Hematopoietic multipotent progenitor cell (in vitro differentiated cells): ENCODE results near the gene BMPR2. TPM values are rescaled to one million over a fixed set of nuclear protein-coding genes. Genes with fewer than 3 reads are reported as not detected.
"Not testable (repeated sequence)": the region's sequence is repeated elsewhere in the genome, so short reads cannot be mapped to it uniquely, and the experiment has no call there.

Experiments
- DNase-seq, 3 donors: peaks; one replicate each; pipeline ENCODE4 v3.0.0-alpha.2; 2011 to 2015; ENCODE audit warnings: low read depth in 2 of 3, low spot score in 2 of 3
- total RNA-seq: library from RNA; depleted of rRNA; stranded (reverse); fragments of >200 nt; gene quantifications from one replicate; pipeline ENCODE4 v1.2.3, GENCODE V29; 2012

The BMPR2 gene
- total RNA-seq, 1 donor: 6.7 TPM

DNA sequence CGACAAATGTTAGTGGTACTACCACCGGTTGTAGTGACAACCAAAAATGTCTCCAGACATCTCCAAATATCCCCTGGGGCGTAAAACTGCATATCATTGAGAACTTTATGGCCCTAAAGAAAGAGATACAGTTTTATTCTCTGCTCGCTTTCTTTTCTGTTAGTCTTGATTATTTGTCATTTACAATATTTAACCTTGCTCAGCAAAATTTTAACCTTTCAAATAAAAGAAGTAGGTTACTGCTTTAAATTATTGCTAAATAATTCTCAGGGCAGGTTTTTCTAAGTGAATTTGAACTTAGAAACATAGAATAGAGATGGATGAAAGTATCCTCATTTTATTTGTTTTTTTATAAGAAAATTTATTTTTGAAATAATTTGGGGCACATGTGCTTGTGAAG is 67.9 kb downstream of the BMPR2 start:
- DNase-seq: no peak

DNA sequence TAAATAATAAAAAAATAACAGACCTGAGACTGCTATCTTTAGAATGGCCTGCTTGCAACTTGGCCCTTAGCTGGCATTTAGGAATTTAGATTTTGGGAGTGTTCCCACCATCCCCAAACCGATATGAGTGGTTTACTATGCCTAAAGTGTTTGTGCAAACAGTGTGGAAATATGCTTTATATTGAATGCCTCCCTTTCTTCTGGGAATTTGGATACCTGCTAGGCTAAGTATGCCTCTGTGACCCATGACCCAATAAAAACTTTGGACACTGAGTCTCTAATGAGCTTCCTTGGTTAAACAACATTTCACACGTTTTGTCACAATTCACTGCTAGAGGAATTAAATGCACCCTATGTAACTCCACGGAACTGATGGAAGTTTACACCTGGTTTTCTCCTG is 73.2 kb downstream of the BMPR2 start:
- DNase-seq: no peak

- no peak for DNase-seq
Observed at GRCh38 chr2:202450785-202451184, 74.7 kb downstream of the BMPR2 start.

DNA sequence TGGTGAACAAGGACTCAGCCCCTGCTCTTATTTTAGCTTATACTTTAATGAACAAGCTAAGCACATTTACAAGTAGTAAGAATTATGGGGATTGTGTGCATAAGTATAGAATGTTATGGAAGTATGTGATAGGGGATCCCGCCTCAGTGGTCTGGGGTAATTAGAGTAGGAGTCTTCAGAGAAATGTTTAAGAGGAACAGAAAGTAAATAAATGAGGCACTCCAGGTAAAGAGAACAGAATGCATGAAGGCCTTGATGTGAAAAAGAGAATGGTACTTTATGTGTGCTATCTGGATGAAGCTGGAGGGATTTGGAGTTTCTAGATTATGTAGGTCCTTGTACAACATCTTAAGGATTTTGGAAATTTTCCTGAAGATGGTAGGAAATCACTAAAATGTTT is 76.6 kb downstream of the BMPR2 start:
- no peak for DNase-seq

- DNase-seq: no peak
Observed at GRCh38 chr2:202454536-202454935, 78.4 kb downstream of the BMPR2 start.

- DNase-seq: no peak
Observed at GRCh38 chr2:202455114-202455513, 79.0 kb downstream of the BMPR2 start.

DNA sequence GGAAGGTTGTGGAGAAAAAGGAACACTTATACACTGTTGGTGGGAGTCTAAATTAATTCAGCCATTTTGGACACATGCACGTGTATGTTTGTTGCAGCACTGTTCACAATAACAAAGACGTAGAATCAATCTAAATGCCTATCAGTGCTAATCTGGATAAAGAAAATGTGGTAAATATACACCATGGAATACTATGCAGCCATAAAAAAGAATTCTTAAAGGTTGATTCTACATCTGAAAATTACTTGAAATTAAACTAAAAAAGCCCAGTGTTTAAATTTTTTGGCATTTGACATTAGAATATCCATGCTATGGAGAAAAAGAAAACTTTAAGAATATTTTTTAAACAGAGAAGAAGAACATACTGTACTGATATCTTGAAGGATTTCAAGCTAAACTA is 84.0 kb downstream of the BMPR2 start:
- DNase-seq: no peak

- no peak for DNase-seq
Observed at GRCh38 chr2:202479090-202479489, 103.0 kb downstream of the BMPR2 start.

- no peak for DNase-seq
Observed at GRCh38 chr2:202479610-202480009, 103.5 kb downstream of the BMPR2 start.

GRCh38 chr2:202486351-202486750 is 110.2 kb downstream of the BMPR2 start:
- no peak for DNase-seq

DNA sequence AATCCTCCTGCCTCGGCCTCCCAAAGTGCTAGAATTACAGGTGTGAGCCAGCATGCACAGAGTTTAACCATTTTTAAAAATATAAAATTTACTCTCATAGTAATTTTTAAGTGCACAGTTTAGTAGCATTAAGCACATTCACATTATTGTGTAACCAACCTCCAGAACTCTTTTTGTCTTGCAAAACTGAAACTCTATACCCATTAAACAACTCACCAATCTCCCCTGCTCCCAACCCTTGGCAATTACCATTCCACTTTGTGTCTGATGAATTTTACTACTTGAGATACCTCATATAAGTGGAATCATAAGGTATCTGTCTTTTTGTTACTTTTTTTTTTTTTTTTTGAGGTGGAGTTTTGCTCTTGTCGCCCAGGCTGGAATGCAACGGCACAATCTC is 112.5 kb downstream of the BMPR2 start:
- DNase-seq: no peak

GRCh38 chr2:202490479-202490878 is 114.4 kb downstream of the BMPR2 start:
- DNase-seq: no peak

DNA sequence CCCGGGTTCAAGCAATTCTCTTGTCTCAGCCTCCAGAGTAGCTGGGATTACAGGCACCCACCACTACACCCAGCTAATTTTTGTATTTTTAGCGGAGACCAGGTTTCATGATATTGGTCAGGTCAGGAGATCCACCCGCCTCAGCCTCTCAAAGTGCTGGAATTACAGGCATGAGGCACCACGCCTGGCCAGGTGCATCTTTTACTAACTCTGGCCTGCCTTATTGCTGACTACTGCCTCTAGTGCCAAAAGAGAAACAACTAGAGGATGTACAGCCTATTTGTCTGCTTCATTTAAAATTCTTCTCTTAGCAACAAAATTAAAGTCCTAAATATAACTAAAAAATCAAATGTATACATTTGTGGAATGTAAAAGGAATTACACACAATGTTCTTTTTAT is 115.4 kb downstream of the BMPR2 start:
- no peak for DNase-seq

DNA sequence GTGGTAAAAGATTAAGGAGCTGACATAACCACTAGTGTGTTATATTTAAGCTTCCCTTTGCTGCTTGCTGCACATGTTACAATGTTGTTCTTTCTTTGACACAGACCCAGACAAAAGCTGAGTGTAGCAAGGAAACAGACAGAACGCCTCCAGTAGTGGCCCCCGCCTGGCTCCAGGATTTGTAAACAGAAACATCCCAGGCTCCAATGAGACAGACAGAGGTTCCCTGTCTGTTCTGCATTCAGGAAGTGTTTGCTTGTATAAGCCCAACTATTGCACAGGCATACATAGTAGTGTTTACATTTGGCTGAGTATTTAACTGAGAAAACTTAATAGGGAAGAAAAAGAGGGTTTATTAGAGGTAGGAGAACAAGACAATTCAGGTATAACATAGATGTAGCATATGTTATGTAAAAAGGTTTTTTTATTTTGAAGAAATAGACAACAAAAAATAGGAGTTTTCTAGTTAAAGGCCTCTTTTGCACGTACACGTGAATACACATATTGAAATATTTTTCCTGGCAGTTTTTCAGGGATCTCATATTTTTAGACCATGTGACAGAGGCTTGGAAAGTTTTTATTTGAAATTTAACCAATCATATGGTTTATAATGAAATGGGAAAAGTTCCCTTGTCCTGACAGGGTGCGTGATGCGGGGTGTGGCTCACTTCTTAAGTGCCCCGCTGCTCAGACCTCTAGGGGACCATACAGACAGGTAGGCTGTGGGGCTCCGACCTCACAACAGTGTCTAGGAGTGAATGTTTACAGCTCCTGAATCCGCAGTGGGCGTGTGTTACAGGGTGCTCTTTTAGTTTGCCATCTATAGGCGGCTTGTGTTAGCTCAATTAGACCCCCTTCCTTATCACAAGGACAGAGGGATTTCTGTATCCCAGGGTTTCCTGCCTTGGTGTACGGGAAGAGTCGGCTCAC is 118.4 kb downstream of the BMPR2 start:
- DNase-seq: no peak

GRCh38 chr2:202495230-202495604 is 119.1 kb downstream of the BMPR2 start:
- no peak for DNase-seq

- not testable (repeated sequence) for DNase-seq
Observed at GRCh38 chr2:202496835-202497472, 120.8 kb downstream of the BMPR2 start.

DNA sequence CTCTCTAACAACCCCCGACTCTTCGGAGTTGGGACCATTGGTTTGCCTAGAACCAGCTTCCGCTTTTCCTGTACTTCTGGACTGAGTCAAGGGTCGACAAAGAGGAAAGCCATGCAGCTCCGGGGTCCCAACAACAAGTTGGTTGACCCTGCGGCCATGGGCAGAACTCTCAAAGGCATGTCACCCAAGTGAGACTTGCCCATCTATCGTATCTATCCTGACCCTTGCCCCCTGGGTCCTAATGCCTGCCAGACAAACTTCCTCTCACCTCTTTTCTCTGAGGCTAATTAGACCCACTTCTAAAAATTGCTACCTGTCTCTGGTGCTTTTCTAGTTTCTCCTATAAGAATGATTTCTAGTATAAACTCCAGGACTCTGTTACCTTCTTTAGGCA is 121.3 kb downstream of the BMPR2 start:
- DNase-seq: not testable (repeated sequence)

GRCh38 chr2:202499841-202500240 is 123.7 kb downstream of the BMPR2 start:
- not testable (repeated sequence) for DNase-seq

DNA sequence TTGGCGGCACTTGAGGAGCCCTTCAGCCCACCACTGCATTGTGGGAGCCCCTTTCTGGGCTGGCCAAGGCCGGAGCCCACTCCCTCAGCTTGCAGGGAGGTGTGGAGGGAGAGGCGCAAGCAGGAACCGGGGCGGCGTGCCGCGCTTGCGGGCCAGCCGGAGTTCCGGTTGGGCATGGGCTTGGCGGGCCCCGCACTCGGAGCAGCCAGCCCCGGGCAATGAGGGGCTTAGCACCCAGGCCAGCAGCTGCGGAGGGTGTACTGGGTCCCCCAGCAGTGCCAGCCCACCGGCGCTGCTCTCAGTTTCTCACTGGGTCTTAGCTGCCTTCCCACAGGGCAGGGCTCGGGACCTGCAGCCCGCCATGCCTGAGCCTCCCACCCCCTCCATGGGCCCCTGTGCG is 127.1 kb downstream of the BMPR2 start:
- DNase-seq: not testable (repeated sequence)

DNA sequence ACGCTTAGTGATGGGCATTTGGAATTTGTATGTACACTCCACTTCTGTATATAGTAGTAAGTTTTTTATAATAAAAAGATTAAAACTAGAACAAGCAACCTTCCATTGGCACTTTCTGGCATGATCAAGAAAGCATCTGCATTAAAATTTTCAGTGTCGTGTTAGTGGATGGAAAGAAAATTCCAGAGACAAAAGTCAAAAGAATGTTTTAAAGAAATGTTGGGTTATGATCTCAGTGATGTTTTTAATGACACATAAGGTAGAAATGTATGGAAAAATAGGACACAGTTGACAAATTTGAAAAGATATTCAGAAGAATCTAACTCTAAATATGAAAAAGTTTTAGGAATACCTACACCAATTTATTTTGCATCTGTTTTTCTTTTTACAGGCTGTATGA is 132.6 kb downstream of the BMPR2 start:
- DNase-seq: no peak

GRCh38 chr2:202510911-202511310 is 134.8 kb downstream of the BMPR2 start:
- no peak for DNase-seq

DNA sequence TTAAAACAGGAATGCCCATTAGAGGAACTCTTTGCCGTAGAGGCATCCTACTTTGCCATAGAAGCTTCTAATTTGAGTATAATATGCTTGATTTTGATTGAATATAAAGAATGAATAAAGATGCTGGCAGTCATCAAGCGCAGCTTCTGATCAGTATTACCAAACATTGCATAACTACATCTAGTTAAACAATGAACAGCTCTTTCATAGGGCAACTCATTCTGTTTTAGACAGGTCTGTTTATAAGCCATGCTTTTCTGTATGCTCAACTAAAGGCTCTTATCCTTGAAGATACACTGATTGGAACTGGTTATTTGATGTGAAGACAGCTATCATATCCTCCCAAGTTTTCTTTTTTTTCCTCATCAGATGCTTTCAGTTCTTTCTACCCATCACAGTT is 136.0 kb downstream of the BMPR2 start:
- DNase-seq: no peak
